HepG2 (cell line): ENCODE results near the gene ZC3H18. TPM values are rescaled to one million over a fixed set of nuclear protein-coding genes. Genes with fewer than 3 reads are reported as not detected.
A peak's percentile ranks its signal among the peaks of the same experiment; 100 is the strongest.

Source experiments
- CENPBD1 ChIP-seq: sonication (generic); formaldehyde crosslinking; IDR thresholded peaks from 2 replicates; pipeline ENCODE4 v1.8.0; 2022; ENCODE audit warnings: missing genetic modification reagents, low read depth, mild to moderate bottlenecking, borderline replicate concordance
- HDAC1 ChIP-seq: sonication (generic); formaldehyde crosslinking; IDR thresholded peaks from 2 replicates; pipeline ENCODE4 v1.5.1; 2020; ENCODE audit warnings: mild to moderate bottlenecking, missing genetic modification reagents
- HOXA7 ChIP-seq: sonication (generic); formaldehyde crosslinking; IDR thresholded peaks from 2 replicates; pipeline ENCODE4 v1.8.1; 2022; ENCODE audit warnings: mild to moderate bottlenecking, missing genetic modification reagents, moderate library complexity
- MEIS1 ChIP-seq: sonication (generic); formaldehyde crosslinking; IDR thresholded peaks from 2 replicates; pipeline ENCODE4 v1.9.0; 2021; ENCODE audit warnings: mild to moderate bottlenecking, missing genetic modification reagents, moderate library complexity, borderline replicate concordance
- NFE2 ChIP-seq: sonication (generic); formaldehyde crosslinking; IDR thresholded peaks from 2 replicates; pipeline ENCODE4 v1.4.0; 2020; ENCODE audit warnings: missing genetic modification reagents
- NFIC ChIP-seq: IDR thresholded peaks from 2 replicates; pipeline ENCODE4 v1.6.1; 2012; ENCODE audit warnings: mild to moderate bottlenecking, low read length, inconsistent platforms
- NR2C2 ChIP-seq: sonication (generic); formaldehyde crosslinking; IDR thresholded peaks from 2 replicates; pipeline ENCODE4 v1.4.0; 2020; ENCODE audit warnings: missing genetic modification reagents, mild to moderate bottlenecking, moderate library complexity, borderline replicate concordance
- RCOR2 ChIP-seq: IDR thresholded peaks from 2 replicates; pipeline ENCODE4 v1.6.1; 2016; ENCODE audit warnings: missing biosample characterization, missing genetic modification reagents
- SMARCC2 ChIP-seq: fragments of 450-650 bp; IDR thresholded peaks from 2 replicates; pipeline ENCODE4 v1.6.1; 2017; ENCODE audit warnings: antibody characterized with exemption, mild to moderate bottlenecking
- SRSF1 ChIP-seq: fragments of 200-400 bp; formaldehyde crosslinking; optimal IDR thresholded peaks from 2 replicates; pipeline ENCODE3; 2017; ENCODE audit warnings: mild to moderate bottlenecking, low read depth, low read length, moderate library complexity
- ZBED4 ChIP-seq: sonication (generic); formaldehyde crosslinking; IDR thresholded peaks from 2 replicates; pipeline ENCODE4 v1.4.0; 2020; ENCODE audit warnings: missing genetic modification reagents, borderline replicate concordance
- ZFP36 ChIP-seq: fragments of 150-350 bp; IDR thresholded peaks from 2 replicates; pipeline ENCODE4 v1.6.1; 2018; ENCODE audit warnings: borderline replicate concordance, low read length, low read depth; ENCODE audit not compliant: partially characterized antibody
- ZKSCAN5 ChIP-seq: sonication (generic); formaldehyde crosslinking; IDR thresholded peaks from 2 replicates; pipeline ENCODE4 v1.5.1; 2020; ENCODE audit warnings: mild to moderate bottlenecking, missing genetic modification reagents
- ZNF280B ChIP-seq: sonication (generic); formaldehyde crosslinking; IDR thresholded peaks from 2 replicates; pipeline ENCODE4 v1.5.0; 2020; ENCODE audit warnings: missing genetic modification reagents, mild to moderate bottlenecking, borderline replicate concordance
- ZNF546 ChIP-seq: sonication (generic); formaldehyde crosslinking; conservative IDR thresholded peaks from 2 replicates; pipeline ENCODE4 v1.8.1; 2023; ENCODE audit warnings: mild to moderate bottlenecking, missing genetic modification reagents
- ZNF572 ChIP-seq: sonication (generic); formaldehyde crosslinking; IDR thresholded peaks from 2 replicates; pipeline ENCODE4 v1.5.1; 2020; ENCODE audit warnings: mild to moderate bottlenecking, missing genetic modification reagents
- ZSCAN22 ChIP-seq: sonication (generic); formaldehyde crosslinking; IDR thresholded peaks from 2 replicates; pipeline ENCODE4 v1.4.0; 2020; ENCODE audit warnings: mild to moderate bottlenecking, missing genetic modification reagents
- polyA plus RNA-seq, 8 experiments: library from polyadenylated mRNA; depleted of rRNA in 3 of 8; stranded (reverse) in 7 of 8; unstranded in 1 of 8; fragments of >200 nt; fragmentation: Illumina TruSeq in 4 of 8; extraction: Trizol in 4 of 8; gene quantifications; 2 replicates each; pipeline versions ENCODE4 v1.2.1 to v1.2.3, GENCODE V29; 2011 to 2016; ENCODE audit warnings: low read depth in 4 of 8, missing spikeins in 1 of 8, mixed read lengths in 1 of 8; ENCODE audit not compliant: insufficient read depth in 1 of 8
- total RNA-seq, 5 experiments: library from RNA; depleted of rRNA; stranded (reverse); fragments of >200 nt; fragmentation: Illumina TruSeq; extraction: Trizol; gene quantifications; 2 replicates each; pipeline ENCODE4 v1.2.3, GENCODE V29; 2016; ENCODE audit warnings: low read depth in 1 of 5
- TF ChIP-seq, protein P1 (sequence below): sonication (generic); formaldehyde crosslinking; IDR thresholded peaks from 2 replicates; pipeline ENCODE4 v1.8.0; 2022; ENCODE audit warnings: missing genetic modification reagents, mild to moderate bottlenecking, borderline replicate concordance
- TF ChIP-seq, protein P2 (sequence below): sonication (generic); IDR thresholded peaks from 2 replicates; pipeline ENCODE4 v1.6.1; 2016; ENCODE audit warnings: low read depth, borderline replicate concordance

The ZC3H18 gene
- total and polyA plus RNA-seq, 2 of the 13 experiments (the other 11 are each of a cell fraction or from before 2014, with no cell fraction given) = 11.2 to 27.4 TPM

GRCh38 chr16:88558457-88559442 lies 11.5 kb upstream of the ZC3H18 start (continued):
- 0 out of 2 replicates have a peak, but pooled peaks have one; percentile 36 for TF ChIP-seq ZBED4 (CRISPR knock-in tag)
- TF ChIP-seq ZNF546 = no peak
- no peak for TF ChIP-seq RCOR2 (CRISPR knock-in tag)
- peak; percentile 77 for TF ChIP-seq MEIS1 (CRISPR knock-in tag)
- TF ChIP-seq ZFP36 = no peak
- TF ChIP-seq, protein P1, sequence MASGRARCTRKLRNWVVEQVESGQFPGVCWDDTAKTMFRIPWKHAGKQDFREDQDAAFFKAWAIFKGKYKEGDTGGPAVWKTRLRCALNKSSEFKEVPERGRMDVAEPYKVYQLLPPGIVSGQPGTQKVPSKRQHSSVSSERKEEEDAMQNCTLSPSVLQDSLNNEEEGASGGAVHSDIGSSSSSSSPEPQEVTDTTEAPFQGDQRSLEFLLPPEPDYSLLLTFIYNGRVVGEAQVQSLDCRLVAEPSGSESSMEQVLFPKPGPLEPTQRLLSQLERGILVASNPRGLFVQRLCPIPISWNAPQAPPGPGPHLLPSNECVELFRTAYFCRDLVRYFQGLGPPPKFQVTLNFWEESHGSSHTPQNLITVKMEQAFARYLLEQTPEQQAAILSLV = peak; percentile 57
- 0 out of 2 replicates have a peak, but pooled peaks have one; percentile 36 for TF ChIP-seq NR2C2 (CRISPR knock-in tag)
- TF ChIP-seq HOXA7 (CRISPR knock-in tag) = no peak
- TF ChIP-seq SRSF1 = peak; percentile 39
- no peak for TF ChIP-seq SMARCC2
- TF ChIP-seq ZNF572 (CRISPR knock-in tag) = 0 out of 2 replicates have a peak, but pooled peaks have one; percentile 66
- TF ChIP-seq, protein P2, sequence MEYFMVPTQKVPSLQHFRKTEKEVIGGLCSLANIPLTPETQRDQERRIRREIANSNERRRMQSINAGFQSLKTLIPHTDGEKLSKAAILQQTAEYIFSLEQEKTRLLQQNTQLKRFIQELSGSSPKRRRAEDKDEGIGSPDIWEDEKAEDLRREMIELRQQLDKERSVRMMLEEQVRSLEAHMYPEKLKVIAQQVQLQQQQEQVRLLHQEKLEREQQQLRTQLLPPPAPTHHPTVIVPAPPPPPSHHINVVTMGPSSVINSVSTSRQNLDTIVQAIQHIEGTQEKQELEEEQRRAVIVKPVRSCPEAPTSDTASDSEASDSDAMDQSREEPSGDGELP = peak; percentile 99
- TF ChIP-seq ZKSCAN5 (CRISPR knock-in tag) = no peak
- TF ChIP-seq NFIC = 0 out of 2 replicates have a peak, but pooled peaks have one; percentile 43
- TF ChIP-seq ZNF280B = peak; percentile 84; the same call in 1 of the 2 replicates
- TF ChIP-seq HDAC1 (CRISPR knock-in tag) = peak; percentile 50; the same call in 1 of the 2 replicates
- TF ChIP-seq NFE2 (CRISPR knock-in tag) = no peak
- TF ChIP-seq ZSCAN22 (CRISPR knock-in tag) = no peak
- TF ChIP-seq CENPBD1 (CRISPR knock-in tag) = no peak
